Astrocyte (in vitro differentiated cells and primary cell): ENCODE measurements around the gene C1QA.

Experiments used
- CTCF ChIP-seq: IDR thresholded peaks from 2 replicates; pipeline ENCODE4 v1.5.1; 2011; ENCODE audit warnings: low read depth, mild to moderate bottlenecking, inconsistent platforms, low read length, moderate library complexity; ENCODE audit not compliant: insufficient read depth
- EZH2 ChIP-seq: IDR thresholded peaks from 2 replicates; pipeline ENCODE4 v1.6.1; 2012; ENCODE audit warnings: mild to moderate bottlenecking, low read length, inconsistent platforms; ENCODE audit not compliant: insufficient read depth

- no peak for TF ChIP-seq CTCF
- TF ChIP-seq EZH2: no peak
These were observed 42.0 kb upstream of the C1QA start for GRCh38 chr1:22594396-22594795.
